Stomach (tissue), 4 donors: ENCODE results near the gene MVP.

Experiments
- CTCF ChIP-seq, 7 experiments: fragments of 450-650 bp in 4 of 7; fragments of 200-600 bp in 3 of 7; sonication (generic) in 3 of 7; IDR thresholded peaks; one replicate each; pipeline ENCODE4 v1.5.1; 2016 to 2019; ENCODE audit warnings: antibody characterized with exemption in 7 of 7, control low read depth in 2 of 7, mild to moderate bottlenecking in 1 of 7
- POLR2A ChIP-seq, 4 donors: fragments of 450-650 bp; IDR thresholded peaks; one replicate each; pipeline ENCODE4 v1.6.1; 2016; ENCODE audit warnings: antibody characterized with exemption in 4 of 4, control low read depth in 2 of 4, mild to moderate bottlenecking in 1 of 4, moderate library complexity in 1 of 4

GRCh38 chr16:29893553-29893952, 73.3 kb downstream of the MVP start:
- TF ChIP-seq CTCF (IDR thresholded peaks at IDR 0.05) (no peak), POLR2A (IDR thresholded peaks at IDR 0.05) (no peak)
